Endometrial microvascular endothelial cells (primary cell): Measurements from ENCODE around the gene HDAC10. TPM values are rescaled to one million over a fixed set of nuclear protein-coding genes. Genes with fewer than 3 reads are reported as not detected.

Experiments
- in situ Hi-C: cut with HindIII; loops from 2 replicates; pipeline ENCODE4 v1.10.0; 2017; ENCODE audit warnings: low sequenced_read_pairs, low pct_unique_long_range_greater_than_20kb; ENCODE audit errors: inconsistent ontology term
- total RNA-seq: library from RNA; depleted of rRNA; stranded (reverse); fragments of >200 nt; gene quantifications from one replicate; pipeline ENCODE4 v1.2.3, GENCODE V29; 2015; ENCODE audit errors: inconsistent ontology term

Gene HDAC10
- total RNA-seq, 1 donor from 2014 or later = 31.3 TPM

GRCh38 chr22:50272044-50272802, 21.2 kb upstream of the HDAC10 start:
- in situ Hi-C loops = no loop called here

- in situ Hi-C loops = no loop called here
These were observed 20.5 kb upstream of the HDAC10 start for GRCh38 chr22:50271519-50271970.

GRCh38 chr22:50270666-50271394, 19.8 kb upstream of the HDAC10 start:
- in situ Hi-C loops = no loop called here

- in situ Hi-C loops = no loop called here
These were observed 19.1 kb upstream of the HDAC10 start, which contains the start of gene MAPK11 for GRCh38 chr22:50269970-50270665. Gene MAPK11 (minus strand): TSS chr22:50270380. CDS start chr22:50270292, 88 bp downstream.

- in situ Hi-C loops = no loop called here
These were observed 18.5 kb upstream of the HDAC10 start for GRCh38 chr22:50269573-50269969.

- in situ Hi-C loops = no loop called here
These were observed 17.6 kb upstream of the HDAC10 start for GRCh38 chr22:50268655-50269113.

GRCh38 chr22:50267591-50268390, 16.7 kb upstream of the HDAC10 start:
- in situ Hi-C loops = no loop called here

- in situ Hi-C loops = no loop called here
These were observed 15.9 kb upstream of the HDAC10 start for GRCh38 chr22:50266994-50267393.

GRCh38 chr22:50264946-50265669, 14.0 kb upstream of the HDAC10 start:
- in situ Hi-C loops = no loop called here

GRCh38 chr22:50264104-50264745, 13.2 kb upstream of the HDAC10 start:
- in situ Hi-C loops = no loop called here

- in situ Hi-C loops = no loop called here
These were observed 12.0 kb upstream of the HDAC10 start for GRCh38 chr22:50262973-50263617.

- in situ Hi-C loops = no loop called here
These were observed 11.4 kb upstream of the HDAC10 start for GRCh38 chr22:50262460-50262911.

GRCh38 chr22:50261615-50262459, 10.8 kb upstream of the HDAC10 start, which contains the start of gene MAPK12:
Gene MAPK12 (minus strand): TSS chr22:50261683. CDS start chr22:50261509, 174 bp downstream.
- in situ Hi-C loops = no loop called here

- in situ Hi-C loops = no loop called here
These were observed 9.9 kb upstream of the HDAC10 start for GRCh38 chr22:50260801-50261614.

- in situ Hi-C loops = no loop called here
These were observed 9.4 kb upstream of the HDAC10 start for GRCh38 chr22:50260434-50260800.
